Measurements from ENCODE around the gene GFRA1. TPM values are rescaled to one million over a fixed set of nuclear protein-coding genes. Genes with fewer than 3 reads are reported as not detected.

The GFRA1 gene
- total RNA-seq, 1 experiment from 2014 or later, result 0.30 TPM

DNA sequence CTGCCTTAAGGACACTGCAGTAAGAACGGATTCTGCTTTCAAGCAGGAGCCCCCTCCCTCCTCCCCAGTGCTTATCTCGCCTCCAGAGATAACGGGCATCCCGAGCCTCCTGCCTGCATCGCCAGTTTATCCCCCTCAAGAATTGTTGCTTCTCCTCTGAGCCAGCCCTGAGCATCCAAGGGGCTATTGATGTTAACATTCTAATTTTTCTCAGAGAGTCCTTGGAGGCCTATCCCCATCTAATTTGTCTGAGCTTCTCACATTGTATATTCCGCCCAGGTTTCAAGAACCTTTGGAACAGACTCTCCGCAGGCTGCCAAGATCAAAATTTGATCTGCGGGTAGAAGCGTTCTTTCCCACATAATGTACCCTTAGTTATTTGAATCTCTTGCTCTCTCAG is 180.0 kb downstream of the GFRA1 start:
- BruUV-seq (replicated peaks), result no TSS peak
- Histone ChIP-seq H3K4me3 (replicated peaks in 1 of 2; ENCODE audit: low read depth in 1 of 2, low read length in 2 of 2) (no peak overlapping the region), H3K9me2 (ENCODE audit: insufficient read depth) (no peaks in the 10 kb centered on the region), H3K4me1 (ENCODE audit: control insufficient read depth in 1 of 2, insufficient read depth in 2 of 2, low read length in 2 of 2) (no peaks in the 10 kb centered on the region), H3K27ac (ENCODE audit: low read depth, low read length) (no peak overlapping the region), H3K79me2 (ENCODE audit: insufficient read depth, low read length) (no peaks in the 10 kb centered on the region), H2AFZ (ENCODE audit: low read depth, low read length, poor library complexity, severe bottlenecking) (no peak overlapping the region), H4K20me1 (ENCODE audit: insufficient read depth) (no peaks in the 10 kb centered on the region), H3K9ac (ENCODE audit: low read length) (no peak overlapping the region), H3K9me3 (ENCODE audit: control insufficient read depth in 1 of 2, insufficient read depth in 1 of 2, low read depth in 1 of 2, low read length in 2 of 2) (no peaks in the 10 kb centered on the region), H3K4me2 (ENCODE audit: low read length) (no peak overlapping the region), H3K27me3 (ENCODE audit: insufficient read depth, low read length) (peaks cover 87% of the 10 kb centered on the region), H3K36me3 (ENCODE audit: control insufficient read depth in 1 of 2, insufficient read depth in 2 of 2, low read length in 2 of 2) (no peaks in the 10 kb centered on the region)
- ATAC-seq (no peak), DNase-seq (ENCODE audit: low read depth, low spot score) (no peak)
- intact Hi-C loops (cut with micrococcal nuclease), result no loop called here
- CTCF ChIA-PET, result no interaction called here
- RAD21 ChIA-PET (ENCODE audit: low non-redundant PET in 1 of 2, low total read pairs in 2 of 2, uncharacterized antibody in 2 of 2, unreplicated experiment in 2 of 2), result no interaction called here
- TF ChIP-seq EGR1 (IDR thresholded peaks at IDR 0.05; ENCODE audit: low read depth) (no peak), JUND (IDR thresholded peaks at IDR 0.05) (no peak), RAD21 (IDR thresholded peaks at IDR 0.05; ENCODE audit: low read depth) (no peak), ZBTB33 (IDR thresholded peaks at IDR 0.05; ENCODE audit: extremely low read depth, insufficient replicate concordance, low read length) (no peak), SRF (IDR thresholded peaks at IDR 0.05; ENCODE audit: low read depth) (no peak), CEBPB (IDR thresholded peaks at IDR 0.05; ENCODE audit: low read depth) (no peak), TCF7L2 (IDR thresholded peaks at IDR 0.05; ENCODE audit: borderline replicate concordance, extremely low read depth, insufficient read depth, insufficient read length) (no peak), POLR2A (IDR thresholded peaks at IDR 0.05; ENCODE audit: borderline replicate concordance, extremely low read depth, insufficient read depth, insufficient read length) (no peak), EZH2phosphoT487 (IDR thresholded peaks at IDR 0.05; ENCODE audit: borderline replicate concordance) (no peak), SIN3A (IDR thresholded peaks at IDR 0.05; ENCODE audit: low read depth) (no peak), FOSL1 (IDR thresholded peaks at IDR 0.05; ENCODE audit: low read depth) (no peak), YY1 (IDR thresholded peaks at IDR 0.05; ENCODE audit: extremely low read depth, insufficient replicate concordance, low read depth, low read length) (no peak)
- POLR2A ChIA-PET, result no interaction called here
